IMR-90 (cell line): ENCODE measurements around the gene RAB2B. TPM values are rescaled to one million over a fixed set of nuclear protein-coding genes. Genes with fewer than 3 reads are reported as not detected.
A peak's percentile ranks its signal among the peaks of the same experiment; 100 is the strongest.

Source experiments
- ATAC-seq: fragments of 200-7000 bp; cut with Tn5 transposase; 2 replicates; pipeline ENCODE4 v1.9.1; 2020; ENCODE audit warnings: low read depth, mild to moderate bottlenecking, moderate library complexity
- BruUV-seq: library from RNA; stranded (reverse); fragments of 400-500 nt; replicated peaks from 2 replicates; lab custom pipeline; 2021; lab: Mats Ljungman, UMichigan
- CTCF ChIA-PET: fragments of 300-600 bp; formaldehyde crosslinking; extraction: SDS; loops from one replicate; lab custom pipeline; 2021; ENCODE audit warnings: antibody characterized with exemption; lab: Yijun Ruan, JAX
- POLR2A ChIA-PET: fragments of 300-600 bp; sonication (Branson Sonifier 250); formaldehyde crosslinking; loops from one replicate; lab custom pipeline; 2022; ENCODE audit warnings: antibody characterized with exemption; ENCODE audit not compliant: unreplicated experiment; lab: Charles Lee
- DNase-seq: peaks from one replicate; pipeline ENCODE4 v3.0.0; 2013
- H2AFZ ChIP-seq: replicated peaks from 2 replicates; pipeline ENCODE3; 2013; ENCODE audit warnings: low read length, mild to moderate bottlenecking; ENCODE audit not compliant: poor library complexity
- H2AK5ac ChIP-seq: 2 replicates; pipeline ENCODE4 v1.6.1; 2013; ENCODE audit warnings: low read depth, low read length, inconsistent platforms
- H2AK9ac ChIP-seq: replicated peaks from 2 replicates; pipeline ENCODE3; 2013; ENCODE audit warnings: mild to moderate bottlenecking, low read depth, low read length, moderate library complexity; ENCODE audit not compliant: poor library complexity
- H2BK120ac ChIP-seq: 2 replicates; pipeline ENCODE4 v1.6.1; 2013; ENCODE audit warnings: low read depth, low read length, inconsistent platforms
- H2BK15ac ChIP-seq: 3 replicates; pipeline ENCODE4 v1.6.1; 2013; ENCODE audit warnings: low read depth, low read length, inconsistent platforms
- H2BK20ac ChIP-seq: 2 replicates; pipeline ENCODE4 v1.6.1; 2013; ENCODE audit warnings: low read depth, mild to moderate bottlenecking, inconsistent platforms, low read length, moderate library complexity
- H2BK5ac ChIP-seq: 2 replicates; pipeline ENCODE4 v1.6.1; 2013; ENCODE audit warnings: mild to moderate bottlenecking, low read depth, low read length, inconsistent platforms; ENCODE audit not compliant: poor library complexity, severe bottlenecking
- H3K14ac ChIP-seq: replicated peaks from 2 replicates; pipeline ENCODE4 v1.6.1; 2013; ENCODE audit warnings: low read depth, low read length, inconsistent platforms
- H3K18ac ChIP-seq: 2 replicates; pipeline ENCODE4 v1.6.1; 2013; ENCODE audit warnings: low read depth, low read length, control low read depth
- H3K23ac ChIP-seq: 2 replicates; pipeline ENCODE4 v1.6.1; 2013; ENCODE audit warnings: low read depth, low read length, inconsistent platforms
- H3K27ac ChIP-seq: 2 replicates; pipeline ENCODE4 v1.5.1; 2013; ENCODE audit warnings: mild to moderate bottlenecking, control low read depth, low read length; ENCODE audit not compliant: insufficient read depth
- H3K27me3 ChIP-seq: 2 replicates; pipeline ENCODE4 v1.6.1; 2013; ENCODE audit warnings: low read length; ENCODE audit not compliant: control insufficient read depth, insufficient read depth
- H3K36me3 ChIP-seq: 2 replicates; pipeline ENCODE4 v1.6.1; 2013; ENCODE audit warnings: low read length, mixed read lengths; ENCODE audit not compliant: control insufficient read depth, insufficient read depth
- H3K4ac ChIP-seq: 2 replicates; pipeline ENCODE4 v1.6.1; 2013; ENCODE audit warnings: low read depth, low read length, inconsistent platforms
- H3K4me1 ChIP-seq: 2 replicates; pipeline ENCODE4 v1.6.1; 2013; ENCODE audit warnings: low read length, mixed read lengths; ENCODE audit not compliant: control insufficient read depth, insufficient read depth
- H3K4me2 ChIP-seq: 2 replicates; pipeline ENCODE4 v1.6.1; 2013; ENCODE audit warnings: low read depth, mild to moderate bottlenecking, control low read depth, low read length, moderate library complexity
- H3K4me3 ChIP-seq: 2 replicates; pipeline ENCODE4 v1.5.1; 2013; ENCODE audit warnings: low read depth, mild to moderate bottlenecking, control low read depth, low read length, moderate library complexity; ENCODE audit not compliant: insufficient read depth
- H3K56ac ChIP-seq: 2 replicates; pipeline ENCODE4 v1.6.1; 2013; ENCODE audit warnings: low read length, inconsistent platforms; ENCODE audit not compliant: insufficient read depth; ENCODE audit errors: extremely low read depth
- H3K79me1 ChIP-seq, 2 experiments: 2 replicates each; pipeline ENCODE4 v1.6.1; 2013; ENCODE audit warnings: low read length in 2 of 2, inconsistent platforms in 1 of 2, low read depth in 1 of 2
- H3K9ac ChIP-seq: 2 replicates; pipeline ENCODE4 v1.6.1; 2013; ENCODE audit warnings: low read depth, low read length, control low read depth
- H3K9me1 ChIP-seq: 2 replicates; pipeline ENCODE4 v1.6.1; 2013; ENCODE audit warnings: low read length, inconsistent platforms; ENCODE audit not compliant: insufficient read depth
- H3K9me3 ChIP-seq: 2 replicates; pipeline ENCODE4 v1.6.1; 2013; ENCODE audit warnings: low read length; ENCODE audit not compliant: control insufficient read depth, insufficient read depth
- H4K20me1 ChIP-seq: 2 replicates; pipeline ENCODE4 v1.6.1; 2013; ENCODE audit warnings: low read length, inconsistent platforms; ENCODE audit not compliant: insufficient read depth
- H4K5ac ChIP-seq: 2 replicates; pipeline ENCODE4 v1.6.1; 2013; ENCODE audit warnings: mild to moderate bottlenecking, low read depth, low read length, control low read depth
- H4K8ac ChIP-seq, 2 experiments: 2 replicates each; pipeline ENCODE4 v1.6.1; 2013; ENCODE audit warnings: low read depth in 2 of 2, low read length in 2 of 2, control low read depth in 1 of 2, inconsistent platforms in 1 of 2
- H4K91ac ChIP-seq: 2 replicates; pipeline ENCODE4 v1.6.1; 2013; ENCODE audit warnings: low read depth, low read length, inconsistent platforms; ENCODE audit not compliant: insufficient read depth
- CTCF ChIP-seq: conservative IDR thresholded peaks from 2 replicates; pipeline ENCODE4 v1.5.1; 2012; ENCODE audit warnings: mild to moderate bottlenecking, low read depth, low read length, improper control_type of control experiment
- MAFK ChIP-seq: IDR thresholded peaks from 2 replicates; pipeline ENCODE4 v1.6.1; 2012; ENCODE audit warnings: low read depth, low read length, improper control_type of control experiment
- NFE2L2 ChIP-seq: fragments of 150-350 bp; IDR thresholded peaks from 2 replicates; pipeline ENCODE4 v1.6.1; 2016; ENCODE audit warnings: low read depth, mild to moderate bottlenecking, low read length
- RAD21 ChIP-seq: IDR thresholded peaks from 2 replicates; pipeline ENCODE4 v1.6.1; 2012; ENCODE audit warnings: low read length, improper control_type of control experiment
- SMC3 ChIP-seq: fragments of 150-350 bp; IDR thresholded peaks from 2 replicates; pipeline ENCODE4 v1.6.1; 2016; ENCODE audit warnings: low read depth, mild to moderate bottlenecking, antibody characterized with exemption, low read length, moderate library complexity
- WGBS, 2 experiments: methylation state at CpG; one replicate each; pipeline versions ENCODE4 v1.1.5 to v1.1.7; 2013; ENCODE audit warnings: missing lambda C conversion rate in 2 of 2; ENCODE audit not compliant: insufficient read length in 1 of 2; ENCODE audit errors: extremely low coverage in 2 of 2; 5-methylcytosine and 5-hydroxymethylcytosine counted together
- dilution Hi-C: fragments of 300-500 bp; cut with HindIII; formaldehyde crosslinking; loops from one replicate; pipeline ENCODE4 v1.14.3; 2018; ENCODE audit warnings: low sequenced_read_pairs; ENCODE audit not compliant: unreplicated experiment
- in situ Hi-C: fragments of 300-500 bp; cut with MboI; formaldehyde crosslinking; loops from 3 replicates; pipeline ENCODE4 v1.14.3; 2019; ENCODE audit warnings: low sequenced_read_pairs, inconsistent platforms, mixed read lengths
- intact Hi-C: fragments of 100-400 bp; cut with micrococcal nuclease; formaldehyde crosslinking; loops from 2 replicates; pipeline ENCODE4 v1.10.0; 2022
- polyA plus RNA-seq, 3 experiments: library from polyadenylated mRNA; depleted of rRNA; stranded (reverse); fragments of >200 nt; gene quantifications; 2 replicates each; pipeline ENCODE4 v1.2.3, GENCODE V29; 2012; ENCODE audit warnings: low replicate concordance in 1 of 3
- total RNA-seq: library from RNA; depleted of rRNA; stranded (reverse); fragments of >200 nt; gene quantifications from 2 replicates; pipeline ENCODE4 v1.2.3, GENCODE V29; 2012

Gene RAB2B
- total and polyA plus RNA-seq, 2 of the 4 experiments (the other 2 are of a cell fraction), result 17.1 to 26.2 TPM

DNA sequence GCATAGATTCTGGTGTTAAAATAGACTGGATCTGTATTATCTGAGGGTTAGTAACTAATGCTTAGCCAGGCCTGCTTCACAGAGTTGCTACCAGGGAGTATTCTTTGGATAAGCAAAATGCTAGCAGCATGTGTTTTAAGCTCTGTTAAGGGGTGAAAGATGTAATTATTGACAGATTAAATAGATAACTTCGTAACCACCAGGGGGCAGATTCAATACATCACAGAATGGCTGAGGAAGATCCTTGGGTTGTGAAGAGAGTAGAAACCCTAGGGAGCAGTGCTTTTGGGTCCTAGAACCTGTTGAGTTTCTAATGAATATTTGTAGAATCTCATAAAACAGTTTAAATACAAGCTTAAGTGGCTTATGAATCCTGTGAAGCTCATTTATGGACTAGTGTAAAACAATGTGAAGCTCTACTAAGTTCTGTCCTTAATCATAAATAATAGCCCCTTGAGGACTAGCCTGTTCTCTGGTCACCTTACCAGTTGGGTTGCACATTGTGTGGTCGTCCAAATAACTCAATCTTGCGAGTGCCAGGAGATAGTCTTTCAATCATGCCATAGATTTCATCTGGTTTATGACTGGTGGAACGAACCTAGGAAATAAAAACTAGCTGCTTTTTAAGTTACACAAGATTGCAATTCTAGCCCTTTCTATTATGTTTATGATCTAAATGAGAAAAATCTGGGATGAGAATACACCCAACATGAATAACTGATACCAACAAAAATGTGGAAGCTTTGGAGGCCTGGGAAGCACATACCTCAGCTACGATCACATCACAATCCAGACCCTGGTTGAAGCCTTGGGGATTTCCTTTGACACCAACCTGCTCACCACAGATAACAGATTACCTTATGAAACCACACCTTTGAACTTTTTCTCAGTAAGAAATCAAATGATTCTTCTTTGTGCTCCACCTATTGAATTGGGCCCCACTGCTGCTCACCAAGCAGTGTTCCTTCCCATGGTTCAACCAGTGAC lies 22.1 kb upstream of the RAB2B start:
- Histone ChIP-seq H2AFZ (no peak overlapping the region), H2AK5ac (no peak overlapping the region), H3K27me3 (no peaks in the 10 kb centered on the region), H3K9me3 (no peaks in the 10 kb centered on the region), H4K8ac (no peak overlapping the region), H3K79me1 (peaks cover 14 to 19% of the 10 kb centered on the region in 2 experiments), H3K4me1 (peaks cover 6% of the 10 kb centered on the region), H2BK120ac (no peak overlapping the region), H3K9me1 (peaks cover 9% of the 10 kb centered on the region), H4K91ac (no peak overlapping the region), H3K9ac (no peak overlapping the region), H3K23ac (no peak overlapping the region), H3K4ac (no peak overlapping the region), H2AK9ac (no peak overlapping the region), H4K20me1 (no peaks in the 10 kb centered on the region), H3K36me3 (peaks cover 52% of the 10 kb centered on the region), H3K56ac (no peak overlapping the region), H3K4me3 (no peak overlapping the region), H3K4me2 (no peak overlapping the region), H3K18ac (no peak overlapping the region), H2BK20ac (no peak overlapping the region), H3K14ac (no peak overlapping the region), H3K27ac (peak overlapping the region; percentile 33; the same call in 1 of the 2 replicates), H4K5ac (no peak overlapping the region), H2BK15ac (no peak overlapping the region), H2BK5ac (no peak overlapping the region)
- dilution Hi-C loops (no loop called here), intact Hi-C loops (loop anchor here (1.0 kb wide), 1 partner anchor 58 kb away; no protein-coding TSS in a partner anchor), in situ Hi-C loops (loop anchor here (5.0 kb wide), 1 partner anchor 53 kb away; no protein-coding TSS in a partner anchor)
- DNase-seq (peak; percentile 73), ATAC-seq (peak; percentile 41; the same call in 1 of the 2 replicates)
- POLR2A ChIA-PET, result interaction anchor here (0.7 kb wide), 1 partner anchor 56 kb away, joined by 3 read pairs; no protein-coding TSS in a partner anchor
- TF ChIP-seq SMC3 (peak; percentile 60), NFE2L2 (no peak), MAFK (no peak), CTCF (peak; percentile 49), RAD21 (peak; percentile 46)
- BruUV-seq, result no TSS peak
- CTCF ChIA-PET, result interaction anchor here (0.6 to 1.7 kb wide), 11 partner anchors 11 to 224 kb away, joined by 3 to 10 read pairs (median 3); partner anchors contain the start of genes CHD8, METTL3, RAB2B and SALL2
- WGBS, 2 experiments, result no CpG with 5 or more reads among the region's 5 CpGs
